ENCODE results near the gene MYB.

The MYB gene

GRCh38 chr6:135261872-135262725 is 81.0 kb downstream of the MYB start:
- Histone ChIP-seq H3K27ac (ENCODE audit: extremely low read depth, low read depth, low read length) (no peak overlapping the region), H3K4me1 (ENCODE audit: control insufficient read depth, insufficient read depth, low read length) (no peaks in the 10 kb centered on the region), H3K9me3 (ENCODE audit: control insufficient read depth, insufficient read depth, low read depth, low read length) (no peaks in the 10 kb centered on the region), H3K36me3 (ENCODE audit: control insufficient read depth in 2 of 2, insufficient read depth in 1 of 2, low read length in 2 of 2) (no peaks in the 10 kb centered on the region), H3K4me3 (ENCODE audit: low read depth, low read length) (no peak overlapping the region)
- CTCF ChIA-PET: interaction anchor here (0.6 kb wide), 1 partner anchor 80 kb away, joined by 5 read pairs; no protein-coding TSS in a partner anchor
- TF ChIP-seq, protein P1, sequence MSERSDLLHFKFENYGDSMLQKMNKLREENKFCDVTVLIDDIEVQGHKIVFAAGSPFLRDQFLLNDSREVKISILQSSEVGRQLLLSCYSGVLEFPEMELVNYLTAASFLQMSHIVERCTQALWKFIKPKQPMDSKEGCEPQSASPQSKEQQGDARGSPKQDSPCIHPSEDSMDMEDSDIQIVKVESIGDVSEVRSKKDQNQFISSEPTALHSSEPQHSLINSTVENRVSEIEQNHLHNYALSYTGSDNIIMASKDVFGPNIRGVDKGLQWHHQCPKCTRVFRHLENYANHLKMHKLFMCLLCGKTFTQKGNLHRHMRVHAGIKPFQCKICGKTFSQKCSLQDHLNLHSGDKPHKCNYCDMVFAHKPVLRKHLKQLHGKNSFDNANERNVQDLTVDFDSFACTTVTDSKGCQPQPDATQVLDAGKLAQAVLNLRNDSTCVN (tag by site-specific recombination; optimal IDR thresholded peaks at IDR 0.05): no peak
- TF ChIP-seq, protein P2, sequence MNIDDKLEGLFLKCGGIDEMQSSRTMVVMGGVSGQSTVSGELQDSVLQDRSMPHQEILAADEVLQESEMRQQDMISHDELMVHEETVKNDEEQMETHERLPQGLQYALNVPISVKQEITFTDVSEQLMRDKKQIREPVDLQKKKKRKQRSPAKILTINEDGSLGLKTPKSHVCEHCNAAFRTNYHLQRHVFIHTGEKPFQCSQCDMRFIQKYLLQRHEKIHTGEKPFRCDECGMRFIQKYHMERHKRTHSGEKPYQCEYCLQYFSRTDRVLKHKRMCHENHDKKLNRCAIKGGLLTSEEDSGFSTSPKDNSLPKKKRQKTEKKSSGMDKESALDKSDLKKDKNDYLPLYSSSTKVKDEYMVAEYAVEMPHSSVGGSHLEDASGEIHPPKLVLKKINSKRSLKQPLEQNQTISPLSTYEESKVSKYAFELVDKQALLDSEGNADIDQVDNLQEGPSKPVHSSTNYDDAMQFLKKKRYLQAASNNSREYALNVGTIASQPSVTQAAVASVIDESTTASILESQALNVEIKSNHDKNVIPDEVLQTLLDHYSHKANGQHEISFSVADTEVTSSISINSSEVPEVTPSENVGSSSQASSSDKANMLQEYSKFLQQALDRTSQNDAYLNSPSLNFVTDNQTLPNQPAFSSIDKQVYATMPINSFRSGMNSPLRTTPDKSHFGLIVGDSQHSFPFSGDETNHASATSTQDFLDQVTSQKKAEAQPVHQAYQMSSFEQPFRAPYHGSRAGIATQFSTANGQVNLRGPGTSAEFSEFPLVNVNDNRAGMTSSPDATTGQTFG (tag by site-specific recombination; IDR thresholded peaks at IDR 0.05; ENCODE audit: borderline replicate concordance): no peak
- TF ChIP-seq TSHZ1 (tag by site-specific recombination; IDR thresholded peaks at IDR 0.05; ENCODE audit: borderline replicate concordance) (no peak), ZNF341 (tag by site-specific recombination; IDR thresholded peaks at IDR 0.05; ENCODE audit: low read depth) (no peak), ZNF629 (tag by site-specific recombination; IDR thresholded peaks at IDR 0.05) (no peak), ZNF404 (tag by site-specific recombination; IDR thresholded peaks at IDR 0.05) (no peak), ZBTB7A (tag by site-specific recombination; IDR thresholded peaks at IDR 0.05; ENCODE audit: low read depth) (no peak), ZNF169 (tag by site-specific recombination; IDR thresholded peaks at IDR 0.05) (no peak), GLI2 (tag by site-specific recombination; IDR thresholded peaks at IDR 0.05; ENCODE audit: borderline replicate concordance, low read depth) (no peak), ZNF747 (tag by site-specific recombination; IDR thresholded peaks at IDR 0.05) (no peak), ZNF580 (tag by site-specific recombination; IDR thresholded peaks at IDR 0.05) (no peak), ZSCAN4 (tag by site-specific recombination; IDR thresholded peaks at IDR 0.05) (no peak), KLF16 (tag by site-specific recombination; IDR thresholded peaks at IDR 0.05) (no peak), GFI1B (tag by site-specific recombination; IDR thresholded peaks at IDR 0.05) (no peak), TCF7L2 (IDR thresholded peaks at IDR 0.05; ENCODE audit: borderline replicate concordance, low read depth, low read length) (no peak), RBAK (tag by site-specific recombination; IDR thresholded peaks at IDR 0.05) (no peak), SALL2 (tag by site-specific recombination; IDR thresholded peaks at IDR 0.05; ENCODE audit: borderline replicate concordance) (no peak), ZNF791 (tag by site-specific recombination; IDR thresholded peaks at IDR 0.05) (no peak), HIC1 (tag by site-specific recombination; IDR thresholded peaks at IDR 0.05) (no peak)
- TF ChIP-seq, protein P3, sequence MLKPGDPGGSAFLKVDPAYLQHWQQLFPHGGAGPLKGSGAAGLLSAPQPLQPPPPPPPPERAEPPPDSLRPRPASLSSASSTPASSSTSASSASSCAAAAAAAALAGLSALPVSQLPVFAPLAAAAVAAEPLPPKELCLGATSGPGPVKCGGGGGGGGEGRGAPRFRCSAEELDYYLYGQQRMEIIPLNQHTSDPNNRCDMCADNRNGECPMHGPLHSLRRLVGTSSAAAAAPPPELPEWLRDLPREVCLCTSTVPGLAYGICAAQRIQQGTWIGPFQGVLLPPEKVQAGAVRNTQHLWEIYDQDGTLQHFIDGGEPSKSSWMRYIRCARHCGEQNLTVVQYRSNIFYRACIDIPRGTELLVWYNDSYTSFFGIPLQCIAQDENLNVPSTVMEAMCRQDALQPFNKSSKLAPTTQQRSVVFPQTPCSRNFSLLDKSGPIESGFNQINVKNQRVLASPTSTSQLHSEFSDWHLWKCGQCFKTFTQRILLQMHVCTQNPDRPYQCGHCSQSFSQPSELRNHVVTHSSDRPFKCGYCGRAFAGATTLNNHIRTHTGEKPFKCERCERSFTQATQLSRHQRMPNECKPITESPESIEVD (tag by site-specific recombination; IDR thresholded peaks at IDR 0.05): no peak
- POLR2A ChIA-PET: interaction anchor here (0.9 kb wide), 1 partner anchor 78 kb away, joined by 3 read pairs; no protein-coding TSS in a partner anchor

All from HEK293 (cell line).